ENCODE results near the gene GIPC3.
A peak's percentile ranks its signal among the peaks of the same experiment; 100 is the strongest.
"Not testable (repeated sequence)": the region's sequence is repeated elsewhere in the genome, so short reads cannot be mapped to it uniquely, and the experiment has no call there.

GIPC3 gene

DNA sequence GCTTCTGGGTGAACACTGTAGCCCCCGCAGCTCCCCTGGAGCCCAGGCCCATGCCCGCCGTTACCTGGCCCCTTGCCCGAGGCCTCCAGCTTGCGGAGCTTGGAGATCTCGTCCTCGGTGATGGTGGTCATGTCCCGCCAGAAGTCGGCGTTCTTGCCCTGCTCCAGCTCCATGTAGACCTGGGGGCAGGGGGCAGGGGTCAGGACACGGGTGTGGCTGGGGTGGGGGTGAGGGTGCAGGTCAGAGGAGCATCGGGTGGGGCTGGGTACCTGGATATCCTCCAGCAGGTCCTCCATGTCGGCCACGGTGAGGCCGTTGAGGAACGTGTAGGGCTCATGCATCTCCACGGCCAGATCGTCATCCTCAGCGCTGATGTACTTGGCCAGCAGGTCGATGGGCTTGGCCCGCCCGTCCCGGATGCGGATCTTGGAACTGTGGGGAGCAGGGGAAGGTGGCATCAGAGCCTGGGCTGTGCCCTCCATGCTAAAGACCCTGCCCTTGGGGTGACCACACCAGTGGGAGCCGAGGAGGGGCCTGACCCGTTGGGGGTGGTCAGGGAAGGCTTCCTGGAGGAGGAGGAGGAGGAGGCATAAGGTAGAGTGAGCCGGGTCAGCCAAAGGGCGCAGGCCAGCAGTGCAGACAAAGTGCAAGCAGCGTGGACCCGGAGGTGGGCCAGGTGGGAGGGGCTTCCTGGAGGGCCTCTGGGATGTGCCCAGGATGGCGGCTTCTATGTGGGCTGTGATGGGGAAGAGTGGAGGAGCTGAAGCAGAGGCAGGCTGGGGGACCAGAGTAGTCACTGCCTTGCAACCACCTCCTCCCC lies 33.7 kb downstream of the GIPC3 start:
- DNase-seq, result no peak

- DNase-seq, result no peak
Observed at GRCh38 chr19:3619631-3620012, 34.3 kb downstream of the GIPC3 start.

DNA sequence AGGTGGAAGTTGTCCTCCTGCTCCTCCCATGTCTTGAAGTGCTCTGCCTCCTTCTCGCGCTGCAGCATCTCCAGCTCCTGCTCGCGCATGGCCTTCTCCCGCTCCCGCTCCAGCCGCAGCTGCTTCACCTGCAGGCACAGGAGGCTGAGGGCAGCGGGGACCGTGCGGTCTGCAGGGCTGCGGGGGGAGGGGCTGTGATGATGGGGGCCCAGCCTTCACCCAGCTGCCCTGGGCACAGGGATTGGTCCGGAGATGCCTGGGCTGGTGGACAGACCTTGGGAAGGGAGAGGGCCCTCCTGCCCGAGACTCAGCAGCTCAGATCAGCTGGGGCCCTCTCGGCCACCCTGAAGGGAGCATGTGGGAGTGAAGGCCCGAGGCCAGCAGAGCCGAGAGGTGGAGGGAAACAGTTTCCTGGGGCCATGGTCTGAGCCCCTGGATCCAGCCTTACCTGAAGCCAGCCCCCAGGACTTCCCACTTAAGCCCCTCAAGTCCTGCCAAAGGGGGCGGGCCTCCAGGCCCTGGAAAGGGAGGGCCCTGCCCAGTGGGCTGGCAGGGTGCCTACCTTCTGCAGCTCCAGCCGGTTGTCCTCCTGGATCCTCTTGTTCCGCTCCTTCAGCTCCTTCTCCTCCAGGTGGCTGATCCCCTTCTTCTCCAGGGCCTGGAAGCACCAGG lies 35.0 kb downstream of the GIPC3 start:
- DNase-seq, result no peak

DNA sequence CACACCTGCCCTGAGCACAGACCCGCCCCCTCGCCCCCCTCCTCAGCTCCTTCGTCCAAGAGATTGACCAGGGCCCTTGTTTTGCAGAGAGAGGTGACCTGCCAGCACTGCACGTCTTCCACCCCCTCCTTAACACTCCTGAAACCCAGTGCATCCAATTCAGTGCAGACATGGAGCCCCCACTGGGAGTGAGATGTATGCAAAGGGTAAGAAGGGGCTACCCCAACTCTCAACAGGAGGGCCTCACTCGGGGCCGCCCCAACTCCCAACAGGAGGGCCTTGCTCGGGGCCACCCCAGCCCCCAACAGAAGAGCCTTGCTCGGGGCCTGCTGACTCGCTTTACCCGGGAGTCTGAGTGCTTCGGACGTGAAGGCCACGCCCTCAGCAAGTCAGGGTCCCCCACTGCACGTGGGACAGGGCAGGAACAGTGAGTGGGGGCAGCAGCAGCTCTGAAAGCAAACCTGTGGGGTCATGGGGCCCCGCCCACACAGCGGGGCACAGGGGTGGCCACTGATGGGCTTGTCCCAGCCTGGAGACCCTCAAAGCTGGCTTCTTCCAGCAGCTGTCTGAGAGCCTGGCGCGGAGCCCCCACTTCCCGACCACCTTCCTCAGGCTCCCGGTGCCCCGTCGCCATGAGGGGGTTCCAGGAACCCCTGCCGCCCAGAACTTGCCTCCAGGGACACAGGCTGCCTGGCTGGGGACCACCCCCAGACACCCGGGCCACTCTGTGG lies 35.7 kb downstream of the GIPC3 start:
- DNase-seq, result no peak

GRCh38 chr19:3621689-3622088 lies 36.4 kb downstream of the GIPC3 start:
- no peak for DNase-seq

DNA sequence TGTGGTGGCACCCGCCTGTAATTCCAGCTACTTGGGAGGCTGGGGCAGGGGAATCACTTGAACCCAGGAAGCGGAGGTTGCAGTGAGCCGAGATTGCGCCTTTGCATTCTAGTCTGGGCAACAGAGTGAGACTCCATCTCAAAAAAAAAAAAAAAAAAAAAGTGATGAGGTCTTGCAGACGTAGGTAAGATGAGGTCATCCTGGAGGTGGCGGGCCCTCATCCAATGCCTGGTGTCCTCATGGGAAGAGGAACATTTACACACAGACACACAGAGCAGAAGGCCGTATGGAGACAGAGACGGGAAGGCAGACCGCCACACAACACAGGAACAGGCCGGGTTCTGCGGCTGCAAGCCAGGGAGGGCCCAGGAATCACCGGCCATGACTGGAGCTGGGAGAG lies 36.9 kb downstream of the GIPC3 start:
- no peak for DNase-seq

DNA sequence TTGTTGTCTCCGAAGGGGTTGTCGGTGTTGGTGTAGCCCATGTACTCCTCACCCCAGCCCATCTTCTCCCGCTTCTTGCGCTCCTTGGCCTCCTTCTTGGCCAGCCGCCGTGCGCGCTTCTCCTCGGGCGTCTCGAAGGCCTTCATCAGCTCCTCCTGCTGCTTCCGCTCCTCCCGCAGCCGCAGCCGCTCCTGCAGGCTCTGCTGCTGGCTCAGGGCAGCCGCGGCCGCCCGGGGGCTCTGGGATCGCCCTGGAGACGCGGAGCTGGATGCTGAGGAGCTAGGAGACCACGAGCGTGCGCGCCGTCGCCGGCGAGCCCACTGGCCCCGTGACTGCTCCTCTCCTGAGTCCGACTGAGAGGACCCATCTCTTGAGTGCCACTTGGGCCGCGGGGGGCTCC lies 38.4 kb downstream of the GIPC3 start:
- DNase-seq, result no peak

- no peak for DNase-seq
Observed at GRCh38 chr19:3625996-3626472, 40.8 kb downstream of the GIPC3 start.

GRCh38 chr19:3626473-3627350 lies 41.4 kb downstream of the GIPC3 start, which contains the start of gene CACTIN:
TSS of gene CACTIN (minus strand) at chr19:3626790. CDS start at chr19:3626762, 28 bp downstream.
- DNase-seq, result peak; percentile 98

GRCh38 chr19:3627351-3627723 lies 42.1 kb downstream of the GIPC3 start:
- no peak for DNase-seq

- DNase-seq, result not testable (repeated sequence)
Observed at GRCh38 chr19:3628766-3629165, 43.5 kb downstream of the GIPC3 start.

GRCh38 chr19:3631053-3631861 lies 46.0 kb downstream of the GIPC3 start:
- DNase-seq, result no peak

DNA sequence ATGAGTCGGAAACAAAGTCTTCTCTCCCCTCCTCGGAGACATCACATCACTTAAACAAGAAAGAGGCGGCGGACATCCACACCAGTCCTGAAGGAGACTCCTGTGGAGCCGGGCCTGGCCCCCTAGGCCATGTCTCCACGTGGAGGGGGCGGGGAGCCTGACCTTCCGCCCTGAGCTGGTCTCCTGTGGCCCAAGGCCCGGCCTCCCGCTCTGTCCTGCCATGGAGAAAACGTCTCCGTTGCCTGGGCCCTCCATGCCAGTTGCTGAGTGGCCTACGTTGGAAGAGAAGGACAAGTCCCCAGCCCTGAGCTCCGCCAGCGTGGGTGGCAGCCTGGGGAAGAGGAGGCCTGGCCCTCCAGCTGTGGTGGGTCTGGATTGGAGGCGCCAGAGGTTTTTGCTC lies 46.8 kb downstream of the GIPC3 start:
- DNase-seq, result no peak

DNA sequence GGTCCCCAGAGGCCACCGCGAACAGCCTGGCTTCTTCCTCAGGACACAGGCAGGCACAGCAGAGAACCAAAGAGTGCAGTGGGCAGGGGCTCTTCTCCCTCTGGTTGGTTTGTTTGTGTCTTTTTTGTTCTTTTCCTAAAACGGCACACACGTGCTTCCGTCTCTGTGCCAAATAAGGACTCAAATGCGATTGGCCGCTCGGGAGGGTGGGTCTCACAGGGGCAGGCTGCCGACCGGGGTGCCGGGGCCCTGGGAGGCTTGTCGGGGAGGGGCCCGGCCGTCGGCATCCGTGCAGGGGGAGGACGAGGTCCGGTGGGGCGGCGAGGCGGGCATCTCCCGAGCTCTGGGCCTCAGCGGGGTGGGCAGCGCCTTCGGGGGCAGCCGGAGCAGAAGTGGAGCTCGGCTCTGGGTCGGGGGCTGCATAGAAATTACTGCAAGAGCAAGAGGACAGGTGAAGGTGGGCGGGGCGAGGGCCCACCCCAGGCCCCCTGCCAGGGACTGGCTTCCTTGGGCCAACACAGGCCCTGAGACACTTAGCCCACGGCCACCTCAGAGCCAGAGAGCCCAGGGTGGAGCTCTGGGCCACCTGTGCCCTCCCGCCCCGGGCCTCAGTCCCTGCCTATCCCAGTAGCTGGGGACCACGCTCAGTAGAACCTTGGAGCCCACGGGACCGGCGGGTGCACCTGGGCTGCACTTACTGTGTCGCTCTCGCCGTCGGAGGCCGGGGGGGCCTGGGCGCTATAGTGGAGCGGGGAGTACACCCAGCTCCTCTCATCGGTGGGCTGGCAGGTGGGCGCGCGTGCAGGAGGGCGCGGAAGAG lies 47.7 kb downstream of the GIPC3 start:
- no peak for DNase-seq

DNA sequence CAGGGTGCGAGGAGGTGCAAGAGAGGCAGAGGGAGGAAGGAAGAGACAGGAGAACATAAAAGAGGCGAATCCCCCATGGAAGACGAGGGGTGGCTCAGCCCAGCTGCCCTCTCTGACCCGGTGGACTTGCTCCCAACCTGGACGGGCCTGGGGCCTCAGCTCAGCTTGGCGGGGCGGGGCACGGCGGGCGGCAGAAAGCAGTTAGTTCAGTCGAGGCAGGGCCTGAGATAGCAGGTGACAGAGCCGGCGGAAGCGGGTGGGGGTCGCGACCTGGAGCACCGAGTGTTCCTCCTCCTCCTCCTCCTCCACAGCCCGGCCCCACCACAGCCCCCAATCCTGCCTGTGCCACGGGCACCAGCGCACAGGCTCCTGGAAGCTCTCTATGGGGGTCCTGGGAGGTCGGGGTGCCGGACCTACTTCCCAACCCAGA lies 48.3 kb downstream of the GIPC3 start:
- no peak for DNase-seq

DNA sequence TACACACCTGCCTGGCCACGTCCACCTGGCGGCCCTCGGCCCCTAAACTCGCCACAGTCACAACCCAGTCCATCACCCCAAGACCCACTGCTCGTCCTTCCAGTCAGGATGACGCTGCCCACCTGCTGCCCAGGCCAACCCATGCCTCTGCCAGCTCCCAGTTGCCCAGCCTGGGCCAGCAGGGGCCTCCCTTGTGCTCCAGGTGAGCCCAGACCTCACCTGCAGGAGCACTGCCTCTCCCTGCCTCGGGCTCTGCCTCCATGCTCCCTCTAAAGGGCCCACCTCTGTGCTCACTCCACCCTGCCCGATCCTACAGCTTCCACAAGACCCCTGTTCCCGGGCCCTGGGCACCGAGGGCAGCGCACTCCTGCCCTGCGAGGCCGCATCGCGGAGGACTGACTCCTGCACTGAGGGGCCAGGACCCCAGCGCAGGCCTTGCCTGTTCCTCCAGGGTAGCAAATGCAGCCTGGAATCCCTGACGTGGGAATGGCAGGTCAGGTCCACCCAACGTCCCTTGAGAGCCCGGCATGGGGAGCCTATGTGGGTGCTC lies 49.3 kb downstream of the GIPC3 start:
- DNase-seq, result no peak

DNA sequence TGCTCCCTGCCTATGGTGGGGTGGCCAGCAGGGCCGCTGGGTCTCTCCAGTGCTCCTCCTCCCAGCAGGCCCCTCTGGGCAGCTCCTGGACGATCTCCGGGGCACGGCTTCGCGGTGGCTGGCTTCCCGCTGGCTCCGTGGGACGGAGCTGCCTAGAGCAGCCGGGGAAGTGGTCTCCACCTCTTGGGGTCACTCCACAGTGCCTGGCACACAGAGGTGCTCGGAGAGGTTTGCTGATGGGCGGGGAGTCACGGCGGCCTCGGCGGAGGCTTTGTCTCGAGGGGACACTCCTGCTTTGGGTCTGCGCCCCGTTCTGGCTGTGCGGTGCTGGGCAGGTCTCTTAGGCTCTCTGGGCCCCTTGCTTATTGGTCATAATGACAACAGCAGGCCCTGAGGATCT lies 51.2 kb downstream of the GIPC3 start:
- no peak for DNase-seq

- no peak for DNase-seq
Observed at GRCh38 chr19:3636962-3637361, 51.7 kb downstream of the GIPC3 start.

DNA sequence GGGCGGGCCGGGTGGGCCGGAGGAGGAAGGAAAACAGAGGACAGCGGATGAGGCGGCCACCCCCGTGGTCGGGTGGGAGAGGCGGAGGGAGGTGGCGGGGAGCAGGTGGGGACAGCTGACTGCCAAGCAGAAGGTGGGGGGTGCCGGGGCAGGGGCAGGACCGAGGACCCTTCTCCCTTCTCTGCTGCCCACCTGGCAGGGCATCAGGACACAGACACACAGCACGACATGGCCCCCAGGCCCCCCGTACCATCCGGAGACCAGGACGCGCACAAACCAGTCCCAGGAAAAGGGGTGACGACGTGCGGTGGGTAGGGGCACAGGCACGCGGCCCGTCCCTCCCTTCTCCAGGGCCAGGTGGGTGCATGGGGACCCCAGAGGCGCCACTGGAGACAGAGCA lies 52.3 kb downstream of the GIPC3 start:
- DNase-seq, result no peak
